DMS114 treated with DMSO at 0.1 percent for 48 hours (cell line): ENCODE data around the gene EDAR.

Source experiments
- DNase-seq: peaks from one replicate; lab custom pipeline; 2025; ENCODE audit not compliant: unreplicated experiment; lab: John Stamatoyannopoulos, UW

EDAR gene

GRCh38 chr2:108926561-108927380 lies 62.2 kb downstream of the EDAR start:
- no peak for DNase-seq

GRCh38 chr2:108925735-108926134 lies 63.3 kb downstream of the EDAR start:
- DNase-seq, result no peak

- no peak for DNase-seq
These were observed 63.7 kb downstream of the EDAR start for GRCh38 chr2:108925286-108925685.

GRCh38 chr2:108924580-108925251 lies 64.3 kb downstream of the EDAR start:
- no peak for DNase-seq

GRCh38 chr2:108923736-108924579 lies 65.1 kb downstream of the EDAR start:
- no peak for DNase-seq

GRCh38 chr2:108923019-108923700 lies 65.9 kb downstream of the EDAR start:
- no peak for DNase-seq

- no peak for DNase-seq
These were observed 66.7 kb downstream of the EDAR start for GRCh38 chr2:108922141-108922915.

- DNase-seq, result no peak
These were observed 67.7 kb downstream of the EDAR start for GRCh38 chr2:108921096-108922030.

GRCh38 chr2:108920686-108921085 lies 68.3 kb downstream of the EDAR start:
- no peak for DNase-seq

- no peak for DNase-seq
These were observed 69.2 kb downstream of the EDAR start for GRCh38 chr2:108919571-108920373.

GRCh38 chr2:108918941-108919341 lies 70.1 kb downstream of the EDAR start:
- DNase-seq, result no peak

- no peak for DNase-seq
These were observed 70.7 kb downstream of the EDAR start for GRCh38 chr2:108918156-108918874.

- DNase-seq, result no peak
These were observed 71.5 kb downstream of the EDAR start for GRCh38 chr2:108917526-108917925.

- DNase-seq, result no peak
These were observed 72.1 kb downstream of the EDAR start for GRCh38 chr2:108916796-108917421.

- DNase-seq, result no peak
These were observed 72.8 kb downstream of the EDAR start for GRCh38 chr2:108916122-108916795.

- DNase-seq, result no peak
These were observed 76.5 kb downstream of the EDAR start for GRCh38 chr2:108912629-108912902.
